K562 (cell line): ENCODE data around the gene RND1.

Experiments used
- EZH2 ChIP-seq: IDR thresholded peaks from 2 replicates; pipeline ENCODE4 v1.6.1; 2012; ENCODE audit warnings: low read depth, mild to moderate bottlenecking, inconsistent platforms, low read length, borderline replicate concordance
- HCFC1 ChIP-seq: IDR thresholded peaks from 2 replicates; pipeline ENCODE4 v1.6.1; 2012; ENCODE audit warnings: low read depth, low read length, improper control_type of control experiment
- POLR2A ChIP-seq: fragments of 450-650 bp; conservative IDR thresholded peaks from 2 replicates; pipeline ENCODE4 v1.6.1; 2016
- ZBTB1 ChIP-seq: sonication (generic); formaldehyde crosslinking; IDR thresholded peaks from 2 replicates; pipeline ENCODE4 v1.8.1; 2023; ENCODE audit warnings: missing genetic modification reagents, low read depth, mild to moderate bottlenecking, borderline replicate concordance
- ZNF146 ChIP-seq: IDR thresholded peaks from one replicate; pipeline ENCODE4 v1.6.1; 2018; ENCODE audit warnings: missing compliant biosample characterization; ENCODE audit not compliant: unreplicated experiment
- ZZZ3 ChIP-seq: fragments of 450-650 bp; IDR thresholded peaks from 2 replicates; pipeline ENCODE4 v1.6.1; 2016; ENCODE audit warnings: antibody characterized with exemption, mild to moderate bottlenecking, moderate library complexity
- TF ChIP-seq, protein P1 (sequence below): sonication (generic); formaldehyde crosslinking; IDR thresholded peaks from 2 replicates; pipeline ENCODE4 v1.8.1; 2022; ENCODE audit warnings: missing genetic modification reagents
- TF ChIP-seq, protein P2 (sequence below): fragments of 250-450 bp; sonication (Bioruptor Pico); IDR thresholded peaks from 2 replicates; pipeline ENCODE4 v1.5.0; 2022; ENCODE audit warnings: mild to moderate bottlenecking
- TF ChIP-seq, protein P3 (sequence below): sonication (generic); formaldehyde crosslinking; IDR thresholded peaks from 2 replicates; pipeline ENCODE4 v1.8.1; 2023; ENCODE audit warnings: mild to moderate bottlenecking, missing genetic modification reagents
- TF ChIP-seq, protein P4 (sequence below): fragments of 250-450 bp; sonication (Bioruptor Pico); IDR thresholded peaks from 2 replicates; pipeline ENCODE4 v1.4.0; 2020; ENCODE audit warnings: mild to moderate bottlenecking, moderate library complexity
- TF ChIP-seq, protein P5 (sequence below), 3 experiments: IDR thresholded peaks in 2 of 3; conservative IDR thresholded peaks in 1 of 3; 2 replicates each; pipeline ENCODE4 v1.5.1; 2011 to 2012; ENCODE audit warnings: low read length in 3 of 3, mild to moderate bottlenecking in 3 of 3, control low read depth in 2 of 3, improper control_type of control experiment in 1 of 3, inconsistent platforms in 1 of 3, low read depth in 1 of 3, mixed read lengths in 1 of 3, moderate library complexity in 1 of 3; ENCODE audit not compliant: insufficient read depth in 2 of 3

DNA sequence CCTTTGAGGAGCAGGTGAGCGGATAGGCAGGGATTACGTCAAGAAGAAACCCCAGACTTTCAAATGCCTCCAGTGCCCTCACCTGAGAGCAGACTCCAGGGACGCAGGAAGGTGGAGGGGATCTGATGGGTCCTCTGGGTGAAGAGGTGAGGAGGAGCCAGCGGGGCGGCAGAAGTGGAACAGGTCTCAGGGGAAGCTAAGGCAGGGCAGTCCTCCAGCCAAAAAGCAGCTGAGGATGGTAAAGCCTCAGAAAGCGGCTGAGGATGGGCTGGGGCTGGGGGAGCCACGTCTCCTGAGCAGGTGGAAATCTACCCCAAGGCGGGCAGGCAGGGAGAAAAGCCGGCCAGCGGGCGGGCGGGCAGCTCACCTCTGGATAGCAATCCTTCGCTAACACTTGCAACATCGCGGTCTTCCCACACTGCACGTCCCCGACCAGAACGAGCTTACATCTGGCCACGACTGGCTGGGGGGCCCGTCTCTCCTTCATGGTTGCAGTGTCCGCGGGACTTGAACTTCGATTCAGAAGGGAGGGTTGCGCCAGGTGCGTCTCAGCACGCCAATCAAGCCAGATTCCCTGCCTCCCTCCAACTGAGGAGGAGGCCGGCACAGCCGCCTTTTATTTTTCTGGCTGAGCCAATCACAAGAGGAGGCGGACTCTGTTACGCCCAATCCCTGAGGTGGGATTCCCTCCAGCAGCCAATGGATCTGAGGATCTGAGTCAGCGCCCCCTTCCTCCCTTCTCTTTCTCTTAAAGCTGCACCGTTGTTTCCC lies at the start of gene RND1:
- TF ChIP-seq, protein P1, sequence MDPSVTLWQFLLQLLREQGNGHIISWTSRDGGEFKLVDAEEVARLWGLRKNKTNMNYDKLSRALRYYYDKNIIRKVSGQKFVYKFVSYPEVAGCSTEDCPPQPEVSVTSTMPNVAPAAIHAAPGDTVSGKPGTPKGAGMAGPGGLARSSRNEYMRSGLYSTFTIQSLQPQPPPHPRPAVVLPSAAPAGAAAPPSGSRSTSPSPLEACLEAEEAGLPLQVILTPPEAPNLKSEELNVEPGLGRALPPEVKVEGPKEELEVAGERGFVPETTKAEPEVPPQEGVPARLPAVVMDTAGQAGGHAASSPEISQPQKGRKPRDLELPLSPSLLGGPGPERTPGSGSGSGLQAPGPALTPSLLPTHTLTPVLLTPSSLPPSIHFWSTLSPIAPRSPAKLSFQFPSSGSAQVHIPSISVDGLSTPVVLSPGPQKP (CRISPR knock-in tag) = no peak
- no peak for TF ChIP-seq ZBTB1 (CRISPR knock-in tag)
- TF ChIP-seq, protein P2, sequence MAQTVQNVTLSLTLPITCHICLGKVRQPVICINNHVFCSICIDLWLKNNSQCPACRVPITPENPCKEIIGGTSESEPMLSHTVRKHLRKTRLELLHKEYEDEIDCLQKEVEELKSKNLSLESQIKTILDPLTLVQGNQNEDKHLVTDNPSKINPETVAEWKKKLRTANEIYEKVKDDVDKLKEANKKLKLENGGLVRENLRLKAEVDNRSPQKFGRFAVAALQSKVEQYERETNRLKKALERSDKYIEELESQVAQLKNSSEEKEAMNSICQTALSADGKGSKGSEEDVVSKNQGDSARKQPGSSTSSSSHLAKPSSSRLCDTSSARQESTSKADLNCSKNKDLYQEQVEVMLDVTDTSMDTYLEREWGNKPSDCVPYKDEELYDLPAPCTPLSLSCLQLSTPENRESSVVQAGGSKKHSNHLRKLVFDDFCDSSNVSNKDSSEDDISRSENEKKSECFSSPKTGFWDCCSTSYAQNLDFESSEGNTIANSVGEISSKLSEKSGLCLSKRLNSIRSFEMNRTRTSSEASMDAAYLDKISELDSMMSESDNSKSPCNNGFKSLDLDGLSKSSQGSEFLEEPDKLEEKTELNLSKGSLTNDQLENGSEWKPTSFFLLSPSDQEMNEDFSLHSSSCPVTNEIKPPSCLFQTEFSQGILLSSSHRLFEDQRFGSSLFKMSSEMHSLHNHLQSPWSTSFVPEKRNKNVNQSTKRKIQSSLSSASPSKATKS (CRISPR knock-in tag) = no peak
- TF ChIP-seq HCFC1 = no peak
- no peak for TF ChIP-seq ZNF146 (CRISPR knock-in tag)
- no peak for TF ChIP-seq EZH2
- no peak for TF ChIP-seq ZZZ3
- TF ChIP-seq, protein P3, sequence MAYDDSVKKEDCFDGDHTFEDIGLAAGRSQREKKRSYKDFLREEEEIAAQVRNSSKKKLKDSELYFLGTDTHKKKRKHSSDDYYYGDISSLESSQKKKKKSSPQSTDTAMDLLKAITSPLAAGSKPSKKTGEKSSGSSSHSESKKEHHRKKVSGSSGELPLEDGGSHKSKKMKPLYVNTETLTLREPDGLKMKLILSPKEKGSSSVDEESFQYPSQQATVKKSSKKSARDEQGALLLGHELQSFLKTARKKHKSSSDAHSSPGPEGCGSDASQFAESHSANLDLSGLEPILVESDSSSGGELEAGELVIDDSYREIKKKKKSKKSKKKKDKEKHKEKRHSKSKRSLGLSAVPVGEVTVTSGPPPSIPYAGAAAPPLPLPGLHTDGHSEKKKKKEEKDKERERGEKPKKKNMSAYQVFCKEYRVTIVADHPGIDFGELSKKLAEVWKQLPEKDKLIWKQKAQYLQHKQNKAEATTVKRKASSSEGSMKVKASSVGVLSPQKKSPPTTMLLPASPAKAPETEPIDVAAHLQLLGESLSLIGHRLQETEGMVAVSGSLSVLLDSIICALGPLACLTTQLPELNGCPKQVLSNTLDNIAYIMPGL (CRISPR knock-in tag) = no peak
- TF ChIP-seq, protein P4, sequence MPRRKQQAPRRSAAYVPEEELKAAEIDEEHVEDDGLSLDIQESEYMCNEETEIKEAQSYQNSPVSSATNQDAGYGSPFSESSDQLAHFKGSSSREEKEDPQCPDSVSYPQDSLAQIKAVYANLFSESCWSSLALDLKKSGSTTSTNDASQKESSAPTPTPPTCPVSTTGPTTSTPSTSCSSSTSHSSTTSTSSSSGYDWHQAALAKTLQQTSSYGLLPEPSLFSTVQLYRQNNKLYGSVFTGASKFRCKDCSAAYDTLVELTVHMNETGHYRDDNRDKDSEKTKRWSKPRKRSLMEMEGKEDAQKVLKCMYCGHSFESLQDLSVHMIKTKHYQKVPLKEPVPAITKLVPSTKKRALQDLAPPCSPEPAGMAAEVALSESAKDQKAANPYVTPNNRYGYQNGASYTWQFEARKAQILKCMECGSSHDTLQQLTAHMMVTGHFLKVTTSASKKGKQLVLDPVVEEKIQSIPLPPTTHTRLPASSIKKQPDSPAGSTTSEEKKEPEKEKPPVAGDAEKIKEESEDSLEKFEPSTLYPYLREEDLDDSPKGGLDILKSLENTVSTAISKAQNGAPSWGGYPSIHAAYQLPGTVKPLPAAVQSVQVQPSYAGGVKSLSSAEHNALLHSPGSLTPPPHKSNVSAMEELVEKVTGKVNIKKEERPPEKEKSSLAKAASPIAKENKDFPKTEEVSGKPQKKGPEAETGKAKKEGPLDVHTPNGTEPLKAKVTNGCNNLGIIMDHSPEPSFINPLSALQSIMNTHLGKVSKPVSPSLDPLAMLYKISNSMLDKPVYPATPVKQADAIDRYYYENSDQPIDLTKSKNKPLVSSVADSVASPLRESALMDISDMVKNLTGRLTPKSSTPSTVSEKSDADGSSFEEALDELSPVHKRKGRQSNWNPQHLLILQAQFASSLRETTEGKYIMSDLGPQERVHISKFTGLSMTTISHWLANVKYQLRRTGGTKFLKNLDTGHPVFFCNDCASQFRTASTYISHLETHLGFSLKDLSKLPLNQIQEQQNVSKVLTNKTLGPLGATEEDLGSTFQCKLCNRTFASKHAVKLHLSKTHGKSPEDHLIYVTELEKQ (CRISPR knock-in tag) = no peak
- TF ChIP-seq POLR2A = peak; percentile 79
- TF ChIP-seq, protein P5, sequence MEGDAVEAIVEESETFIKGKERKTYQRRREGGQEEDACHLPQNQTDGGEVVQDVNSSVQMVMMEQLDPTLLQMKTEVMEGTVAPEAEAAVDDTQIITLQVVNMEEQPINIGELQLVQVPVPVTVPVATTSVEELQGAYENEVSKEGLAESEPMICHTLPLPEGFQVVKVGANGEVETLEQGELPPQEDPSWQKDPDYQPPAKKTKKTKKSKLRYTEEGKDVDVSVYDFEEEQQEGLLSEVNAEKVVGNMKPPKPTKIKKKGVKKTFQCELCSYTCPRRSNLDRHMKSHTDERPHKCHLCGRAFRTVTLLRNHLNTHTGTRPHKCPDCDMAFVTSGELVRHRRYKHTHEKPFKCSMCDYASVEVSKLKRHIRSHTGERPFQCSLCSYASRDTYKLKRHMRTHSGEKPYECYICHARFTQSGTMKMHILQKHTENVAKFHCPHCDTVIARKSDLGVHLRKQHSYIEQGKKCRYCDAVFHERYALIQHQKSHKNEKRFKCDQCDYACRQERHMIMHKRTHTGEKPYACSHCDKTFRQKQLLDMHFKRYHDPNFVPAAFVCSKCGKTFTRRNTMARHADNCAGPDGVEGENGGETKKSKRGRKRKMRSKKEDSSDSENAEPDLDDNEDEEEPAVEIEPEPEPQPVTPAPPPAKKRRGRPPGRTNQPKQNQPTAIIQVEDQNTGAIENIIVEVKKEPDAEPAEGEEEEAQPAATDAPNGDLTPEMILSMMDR (IDR thresholded peaks at IDR 0.05 in 2 of 3, conservative IDR thresholded peaks at IDR 0.05 in 1 of 3; ENCODE audit: insufficient read depth in 2 of 3, low read depth in 1 of 3, low read length in 3 of 3) = peak in 1 of 3 experiments; percentile 19; a peak in 1 of 6 replicates
